GM19240 (cell line): ENCODE data around the gene PPT2.

ENCODE experiments used
- DNase-seq: peaks from one replicate; pipeline ENCODE4 v3.0.0; 2011; ENCODE audit warnings: low spot score; ENCODE audit not compliant: insufficient read length

Gene PPT2

GRCh38 chr6:32151863-32152768 lies 1.8 kb upstream of the PPT2 start, which contains the start of gene PRRT1:
Gene PRRT1 (minus strand): TSS chr6:32151939. CDS start chr6:32151827, 112 bp downstream.
- DNase-seq: no peak

DNA sequence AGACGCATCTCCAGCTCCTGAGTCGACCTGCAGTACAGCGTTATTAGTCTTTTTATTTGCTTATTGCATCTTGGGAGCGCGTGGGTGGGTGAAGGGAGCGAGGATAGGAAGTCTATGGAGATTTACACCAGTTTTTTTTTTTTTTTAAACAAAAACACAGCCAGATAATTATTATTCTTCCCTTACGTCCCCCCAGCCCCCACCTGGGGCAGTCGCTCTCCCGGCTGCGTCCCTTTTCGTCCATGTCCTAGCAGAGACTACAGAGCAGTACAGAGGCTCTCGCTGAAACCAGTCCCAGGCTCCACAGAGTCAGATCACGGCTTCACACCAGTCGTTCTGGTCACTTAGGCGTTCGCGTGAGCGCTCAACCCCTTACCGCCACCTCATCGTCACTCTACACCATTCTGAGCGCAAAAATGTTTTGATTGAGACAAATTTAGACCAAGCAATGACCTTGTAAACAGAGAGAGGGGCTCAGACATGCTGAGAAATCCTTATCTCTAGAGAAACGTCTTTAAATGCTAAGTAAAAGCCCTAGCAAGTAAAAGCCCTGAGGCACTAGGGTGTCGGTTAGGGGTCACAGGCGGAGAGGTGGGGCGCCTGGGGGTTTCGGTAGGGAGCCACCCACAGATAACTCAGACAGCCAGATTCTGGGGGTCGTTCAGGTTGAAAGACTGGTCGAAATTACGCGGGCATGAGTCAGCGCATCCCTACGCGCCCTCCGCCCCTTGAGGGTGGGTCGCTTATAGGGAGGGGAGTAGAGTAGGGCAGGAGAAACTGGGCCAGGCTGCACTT lies 975 bp upstream of the PPT2 start:
- no peak for DNase-seq

GRCh38 chr6:32154514-32155161 lies 697 bp downstream of the PPT2 start:
- DNase-seq: peak; percentile 84

DNA sequence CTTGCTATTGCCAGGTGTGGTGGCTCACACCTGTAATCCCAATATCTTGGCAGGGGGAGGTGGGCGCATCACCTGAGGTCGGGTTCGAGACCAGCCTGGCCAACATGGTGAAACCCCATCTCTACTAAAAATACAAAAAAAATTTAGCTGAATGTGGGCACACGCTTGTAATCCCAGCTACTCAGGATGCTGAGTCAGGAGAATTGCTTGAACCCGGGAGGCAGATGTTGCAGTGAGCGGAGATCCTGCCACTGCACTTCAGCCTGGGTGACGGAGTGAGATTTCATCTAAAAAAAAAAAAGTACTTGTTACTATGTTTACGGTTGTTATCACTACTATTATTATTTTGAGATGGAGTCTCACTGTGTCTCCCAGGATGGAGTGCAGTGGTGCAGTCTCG lies 3.0 kb downstream of the PPT2 start:
- DNase-seq: no peak

GRCh38 chr6:32158052-32158451 lies 4.1 kb downstream of the PPT2 start:
- no peak for DNase-seq

- DNase-seq: no peak
These were observed 9.8 kb downstream of the PPT2 start for GRCh38 chr6:32163559-32164258.

DNA sequence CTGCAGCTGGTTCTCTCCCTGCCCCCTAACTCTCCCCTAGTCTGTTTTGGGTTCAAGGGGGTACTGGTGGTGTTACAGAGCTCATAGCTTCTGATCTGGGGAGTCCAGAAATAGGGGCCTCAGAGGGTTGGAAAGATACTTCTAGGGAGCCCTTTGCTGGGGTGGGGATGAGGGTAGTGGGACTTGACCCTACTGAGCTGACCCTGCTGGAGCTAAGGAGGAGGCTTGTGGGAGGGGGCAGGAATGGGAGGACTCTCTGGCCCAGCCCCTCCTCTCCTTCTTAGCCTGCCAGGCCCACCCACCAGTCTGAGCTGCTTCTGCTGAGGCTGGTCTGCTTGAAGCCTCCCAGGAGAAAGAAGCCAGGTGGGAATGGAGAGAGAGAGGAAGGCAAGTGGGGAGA lies 10.4 kb downstream of the PPT2 start, which contains the start of gene EGFL8:
TSS of gene EGFL8 (plus strand) at position 301 of the 400 bp plus-strand sequence. CDS start 1,571 bp downstream, outside the sequence.
- no peak for DNase-seq

GRCh38 chr6:32166411-32167061 lies 12.6 kb downstream of the PPT2 start:
- DNase-seq: no peak

GRCh38 chr6:32167154-32167760 lies 13.3 kb downstream of the PPT2 start:
- DNase-seq: no peak

DNA sequence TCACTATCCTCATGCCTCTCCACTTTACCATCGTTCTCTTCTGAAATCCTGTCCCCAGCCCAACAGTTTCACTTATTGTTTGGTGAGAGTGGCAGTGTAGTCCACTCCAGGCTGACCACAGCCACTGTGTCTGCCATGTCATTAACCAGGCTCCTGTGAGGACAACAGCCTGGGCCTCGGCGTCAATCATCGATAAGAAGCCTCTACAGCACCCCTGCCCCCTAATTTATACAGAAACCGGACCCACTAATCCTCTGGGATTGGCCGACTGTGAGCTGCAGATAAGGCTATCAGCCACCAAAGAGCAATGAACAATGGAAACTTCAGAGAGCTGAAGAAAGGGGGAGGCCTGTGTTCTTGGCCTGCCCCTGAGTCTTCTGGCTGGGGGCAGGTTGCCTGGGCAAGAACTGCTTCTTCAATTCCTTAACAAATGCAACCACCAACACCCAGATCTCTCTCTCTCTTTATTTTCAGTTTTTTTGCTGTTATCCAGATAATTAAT lies 13.9 kb downstream of the PPT2 start:
- DNase-seq: no peak

DNA sequence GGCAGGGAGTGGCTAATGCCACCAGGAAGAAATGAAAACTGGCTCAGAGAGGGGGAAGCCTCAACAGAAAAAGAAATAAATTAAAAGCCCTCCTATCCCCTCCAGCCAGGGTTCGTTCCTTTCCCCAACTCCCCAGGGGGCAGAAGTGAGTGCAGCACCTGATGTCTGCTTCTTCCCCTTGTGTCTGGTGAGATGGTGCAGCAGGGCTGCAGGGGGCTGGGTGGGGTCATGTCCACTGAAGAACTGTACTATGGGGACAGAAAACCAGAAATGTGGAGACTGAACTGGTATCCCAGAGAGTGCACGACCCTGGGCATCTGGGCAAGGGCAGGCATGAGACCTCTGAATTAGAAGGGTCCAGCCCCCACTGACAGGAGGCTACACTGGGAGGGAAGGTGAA lies 14.4 kb downstream of the PPT2 start:
- DNase-seq: no peak

DNA sequence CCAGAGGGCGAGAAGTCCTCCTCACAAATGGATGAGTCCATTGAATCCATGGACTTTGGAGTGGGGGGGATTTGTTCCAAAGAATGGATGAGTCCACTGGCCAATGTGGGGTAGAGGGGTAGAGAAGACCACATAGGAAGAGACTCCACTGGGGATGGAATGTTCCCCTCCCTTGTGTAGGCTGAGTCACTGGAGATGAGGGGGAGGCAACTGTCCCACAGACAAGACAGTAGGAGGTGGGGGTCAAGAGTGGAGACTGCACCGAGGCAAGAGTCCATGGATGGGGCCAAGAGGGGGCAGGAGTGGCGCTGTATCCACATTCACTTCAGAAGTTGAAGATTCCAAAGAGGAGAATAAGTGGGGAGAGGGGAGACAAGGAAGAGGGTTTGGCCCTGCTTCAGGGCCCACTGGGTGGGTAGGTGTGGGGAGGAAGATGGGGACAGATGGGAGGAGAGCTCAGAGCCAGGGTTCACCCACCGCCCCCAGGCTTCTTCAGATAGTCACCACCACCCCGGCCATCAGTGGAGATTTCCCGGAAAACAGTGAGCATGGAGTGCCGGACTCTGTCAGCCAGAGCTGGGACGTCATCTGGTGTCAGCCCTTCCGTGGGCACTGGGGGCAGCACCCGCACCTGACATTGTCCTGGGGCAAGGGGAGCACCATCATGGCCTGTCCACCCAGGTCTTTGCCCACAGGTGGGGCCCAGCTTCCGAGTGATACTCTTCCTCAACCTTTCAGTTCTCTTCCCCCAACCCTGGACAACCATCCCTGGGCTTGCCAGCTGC lies 15.1 kb downstream of the PPT2 start:
- no peak for DNase-seq

DNA sequence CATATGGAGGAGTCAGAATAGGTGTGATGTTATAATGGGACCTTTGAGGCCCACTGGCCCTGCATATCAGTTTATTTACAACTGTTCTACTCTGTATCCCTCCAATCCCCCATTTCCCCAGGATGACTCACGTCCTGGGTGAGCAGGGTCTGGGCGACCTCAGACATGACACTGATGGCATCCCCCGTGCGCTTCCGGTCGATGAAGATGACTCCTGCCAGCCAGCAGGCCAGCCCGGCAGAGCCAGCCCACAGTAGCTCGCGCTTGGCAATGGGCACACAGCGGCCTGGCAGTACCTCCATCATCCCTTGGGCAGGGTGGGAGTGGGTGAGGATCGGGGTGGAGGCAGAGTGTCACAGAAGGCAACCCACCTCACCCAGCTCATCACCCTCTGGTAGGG lies 16.4 kb downstream of the PPT2 start:
- no peak for DNase-seq

GRCh38 chr6:32171234-32171633 lies 17.3 kb downstream of the PPT2 start:
- no peak for DNase-seq

DNA sequence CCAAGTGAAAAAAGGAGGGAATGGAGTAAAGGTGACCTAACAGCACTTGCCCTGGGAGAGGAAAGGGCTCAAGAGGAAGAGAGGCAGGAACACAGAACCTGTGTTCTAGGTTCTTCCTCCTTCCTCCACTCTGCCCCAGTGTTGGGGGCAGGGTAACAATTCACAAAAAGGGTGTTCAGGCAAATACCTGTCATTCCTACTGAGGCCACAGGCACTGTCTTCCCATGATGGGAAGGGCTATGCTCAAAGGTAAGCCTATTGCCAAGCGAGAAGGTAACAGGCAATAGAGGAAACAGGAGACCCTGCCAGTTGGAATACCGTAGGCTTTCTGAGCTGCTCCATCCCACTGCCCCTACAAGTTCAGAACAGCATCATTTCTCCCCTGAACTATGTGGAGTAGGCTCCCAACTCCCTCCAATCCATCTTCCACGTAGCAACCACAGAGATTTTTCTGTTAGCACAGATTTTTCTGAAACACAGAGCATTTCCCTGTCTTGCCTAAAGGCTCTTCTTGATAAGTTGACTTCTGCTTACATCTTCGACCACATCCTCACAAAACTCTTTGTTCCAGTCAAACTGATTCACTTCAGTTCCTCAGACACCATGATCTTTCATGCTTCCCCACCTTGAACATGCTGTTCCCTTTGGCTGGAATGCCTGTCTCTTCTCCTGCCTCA lies 19.2 kb downstream of the PPT2 start:
- no peak for DNase-seq

GRCh38 chr6:32174416-32174815 lies 20.5 kb downstream of the PPT2 start:
- DNase-seq: no peak

GRCh38 chr6:32175322-32175710 lies 21.4 kb downstream of the PPT2 start:
- no peak for DNase-seq

- peak; percentile 98 for DNase-seq
These were observed 22.0 kb downstream of the PPT2 start, which contains the start of gene AGPAT1 for GRCh38 chr6:32175711-32176475. Gene AGPAT1 (minus strand): TSS chr6:32176084. CDS start chr6:32171496, 4,588 bp downstream.
